K562 (cell line): ENCODE measurements around the gene COX6B2. TPM values are rescaled to one million over a fixed set of nuclear protein-coding genes. Genes with fewer than 3 reads are reported as not detected.

Source experiments
- ATF4 ChIP-seq: fragments of 450-650 bp; formaldehyde crosslinking; IDR thresholded peaks from 2 replicates; pipeline ENCODE4 v1.4.0; 2022; ENCODE audit warnings: mild to moderate bottlenecking, moderate library complexity
- CLOCK ChIP-seq: fragments of 250-450 bp; sonication (Bioruptor Pico); IDR thresholded peaks from 2 replicates; pipeline ENCODE4 v1.4.0; 2020; ENCODE audit warnings: mild to moderate bottlenecking, moderate library complexity, borderline replicate concordance
- FOXP1 ChIP-seq: sonication (generic); formaldehyde crosslinking; IDR thresholded peaks from 2 replicates; pipeline ENCODE4 v1.8.0; 2022; ENCODE audit warnings: mild to moderate bottlenecking, missing genetic modification reagents
- MGA ChIP-seq: fragments of 450-650 bp; IDR thresholded peaks from 2 replicates; pipeline ENCODE4 v1.6.1; 2016; ENCODE audit warnings: mild to moderate bottlenecking, moderate library complexity
- RBM17 ChIP-seq: fragments of 200-400 bp; formaldehyde crosslinking; IDR thresholded peaks from 2 replicates; pipeline ENCODE4 v1.6.1; 2017; ENCODE audit warnings: low read depth, mild to moderate bottlenecking, low read length, borderline replicate concordance
- SRF ChIP-seq, 2 experiments: fragments of 250-450, 450-650 bp in 1 of 2; sonication (Bioruptor Pico) in 1 of 2; sonication (generic) in 1 of 2; formaldehyde crosslinking; IDR thresholded peaks; 2 replicates each; pipeline versions ENCODE4 v1.5.0 to v1.5.1; 2020 to 2022; ENCODE audit warnings: mild to moderate bottlenecking in 1 of 2, missing genetic modification reagents in 1 of 2
- ZNF644 ChIP-seq: fragments of 200-800 bp; sonication (Bioruptor generic); IDR thresholded peaks from 2 replicates; pipeline ENCODE4 v1.6.1; 2016; ENCODE audit warnings: low read depth, missing genetic modification characterization, missing compliant biosample characterization
- polyA plus RNA-seq, 8 experiments: library from polyadenylated mRNA; depleted of rRNA in 4 of 8; stranded (reverse) in 5 of 8; unstranded in 3 of 8; fragments of >200 nt; fragmentation: Nextera tagmentation in 2 of 8; fragmentation: Illumina TruSeq in 1 of 8; extraction: Ambion mirVana in 2 of 8; extraction: Trizol in 1 of 8; gene quantifications; 2 replicates each; pipeline versions ENCODE4 v1.2.1 to v1.2.3, GENCODE V29; 2011 to 2014; ENCODE audit warnings: inconsistent platforms in 1 of 8, missing spikeins in 1 of 8
- total RNA-seq, 7 experiments: library from RNA; depleted of rRNA in 6 of 7; stranded (reverse); fragments of >200 nt in 6 of 7; fragmentation: Illumina TruSeq in 2 of 7; extraction: Trizol in 2 of 7; gene quantifications; 2 replicates each; pipeline versions ENCODE4 v1.2.1 to v1.2.3, GENCODE V29; 2011 to 2021; ENCODE audit warnings: low replicate concordance in 1 of 7
- TF ChIP-seq, protein P1 (sequence below): IDR thresholded peaks from 2 replicates; pipeline ENCODE4 v1.6.1; 2011; ENCODE audit warnings: borderline replicate concordance, low read depth, mild to moderate bottlenecking, moderate library complexity, low read length; ENCODE audit not compliant: insufficient read depth, poor library complexity, severe bottlenecking

Gene COX6B2
- total and polyA plus RNA-seq, 9 of the 15 experiments (the other 6 are each of a cell fraction or from before 2014, with no cell fraction given) = 0.40 to 2.5 (median 0.83) TPM

GRCh38 chr19:55301459-55302317 is 52.8 kb downstream of the COX6B2 start (continued):
- TF ChIP-seq MGA (no peak), ZNF644 (no peak), SRF (CRISPR knock-in tag; IDR thresholded peaks at IDR 0.05) (no peak), RBM17 (no peak), ATF4 (no peak), FOXP1 (CRISPR knock-in tag) (no peak), CLOCK (CRISPR knock-in tag) (no peak)
- TF ChIP-seq, protein P1, sequence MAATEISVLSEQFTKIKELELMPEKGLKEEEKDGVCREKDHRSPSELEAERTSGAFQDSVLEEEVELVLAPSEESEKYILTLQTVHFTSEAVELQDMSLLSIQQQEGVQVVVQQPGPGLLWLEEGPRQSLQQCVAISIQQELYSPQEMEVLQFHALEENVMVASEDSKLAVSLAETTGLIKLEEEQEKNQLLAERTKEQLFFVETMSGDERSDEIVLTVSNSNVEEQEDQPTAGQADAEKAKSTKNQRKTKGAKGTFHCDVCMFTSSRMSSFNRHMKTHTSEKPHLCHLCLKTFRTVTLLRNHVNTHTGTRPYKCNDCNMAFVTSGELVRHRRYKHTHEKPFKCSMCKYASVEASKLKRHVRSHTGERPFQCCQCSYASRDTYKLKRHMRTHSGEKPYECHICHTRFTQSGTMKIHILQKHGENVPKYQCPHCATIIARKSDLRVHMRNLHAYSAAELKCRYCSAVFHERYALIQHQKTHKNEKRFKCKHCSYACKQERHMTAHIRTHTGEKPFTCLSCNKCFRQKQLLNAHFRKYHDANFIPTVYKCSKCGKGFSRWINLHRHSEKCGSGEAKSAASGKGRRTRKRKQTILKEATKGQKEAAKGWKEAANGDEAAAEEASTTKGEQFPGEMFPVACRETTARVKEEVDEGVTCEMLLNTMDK = peak; percentile 77
